WTC11 (cell line): ENCODE results near the gene BEST4. TPM values are rescaled to one million over a fixed set of nuclear protein-coding genes. Genes with fewer than 3 reads are reported as not detected.
"Not testable (repeated sequence)": the region's sequence is repeated elsewhere in the genome, so short reads cannot be mapped to it uniquely, and the experiment has no call there.

ENCODE experiments used
- ATAC-seq: fragments of 200-7000 bp; cut with Tn5 transposase; 2 replicates; pipeline ENCODE4 v1.10.0; 2021; ENCODE audit warnings: mild to moderate bottlenecking, moderate library complexity
- CTCF ChIA-PET: fragments of 300-600 bp; sonication (Branson Sonifier 250); formaldehyde crosslinking; loops from one replicate; lab custom pipeline; 2021; ENCODE audit warnings: antibody characterized with exemption; lab: Charles Lee
- POLR2A ChIA-PET: fragments of 350-600 bp; sonication (Branson Sonifier 250); formaldehyde crosslinking; loops from one replicate; lab custom pipeline; 2021; ENCODE audit warnings: antibody characterized with exemption; lab: Charles Lee
- DNase-seq: peaks from one replicate; pipeline ENCODE4 v3.0.0; 2021; ENCODE audit warnings: low spot score
- H3K27ac Mint-ChIP-seq: 2 replicates; pipeline ENCODE4 v1.8.0; 2021; ENCODE audit warnings: mixed read lengths
- H3K27me3 Mint-ChIP-seq: 2 replicates; pipeline ENCODE4 v1.8.0; 2021; ENCODE audit warnings: low read depth, mild to moderate bottlenecking, moderate library complexity, mixed read lengths
- H3K36me3 Mint-ChIP-seq: 2 replicates; pipeline ENCODE4 v1.8.0; 2021; ENCODE audit warnings: mixed read lengths
- H3K4me1 Mint-ChIP-seq: 2 replicates; pipeline ENCODE4 v1.8.0; 2022; ENCODE audit warnings: mixed read lengths
- H3K4me3 Mint-ChIP-seq: 2 replicates; pipeline ENCODE4 v1.8.0; 2021; ENCODE audit warnings: mild to moderate bottlenecking, moderate library complexity, mixed read lengths
- H3K9me3 Mint-ChIP-seq: 2 replicates; pipeline ENCODE4 v1.8.0; 2021; ENCODE audit warnings: mixed read lengths
- ATF3 ChIP-seq: sonication (generic); formaldehyde crosslinking; conservative IDR thresholded peaks from 2 replicates; pipeline ENCODE4 v1.8.1; 2022; ENCODE audit warnings: mild to moderate bottlenecking, missing genetic modification reagents
- CREB1 ChIP-seq: sonication (generic); formaldehyde crosslinking; IDR thresholded peaks from 2 replicates; pipeline ENCODE4 v1.8.0; 2023; ENCODE audit warnings: mild to moderate bottlenecking, missing genetic modification reagents
- E2F5 ChIP-seq: sonication (generic); formaldehyde crosslinking; IDR thresholded peaks from 2 replicates; pipeline ENCODE4 v1.8.1; 2022; ENCODE audit warnings: mild to moderate bottlenecking, moderate library complexity, missing genetic modification reagents
- ELF4 ChIP-seq: sonication (generic); formaldehyde crosslinking; IDR thresholded peaks from 2 replicates; pipeline ENCODE4 v1.8.1; 2022; ENCODE audit warnings: low read depth, mild to moderate bottlenecking, moderate library complexity, missing genetic modification reagents
- EMX1 ChIP-seq: fragments of 250-450 bp; sonication (Bioruptor Pico); IDR thresholded peaks from 2 replicates; pipeline ENCODE4 v1.8.0; 2021; ENCODE audit warnings: mild to moderate bottlenecking
- FOXJ3 ChIP-seq: sonication (generic); formaldehyde crosslinking; IDR thresholded peaks from 2 replicates; pipeline ENCODE4 v1.9.0; 2021; ENCODE audit warnings: missing genetic modification reagents, mild to moderate bottlenecking, borderline replicate concordance
- FOXP4 ChIP-seq: sonication (generic); formaldehyde crosslinking; IDR thresholded peaks from 2 replicates; pipeline ENCODE4 v1.8.0; 2022; ENCODE audit warnings: mild to moderate bottlenecking, missing genetic modification reagents
- GRHL2 ChIP-seq: fragments of 250-450 bp; sonication (Bioruptor Pico); IDR thresholded peaks from 2 replicates; pipeline ENCODE4 v1.8.0; 2022; ENCODE audit warnings: mild to moderate bottlenecking, moderate library complexity; ENCODE audit not compliant: insufficient replicate concordance, severe bottlenecking
- HMGA2 ChIP-seq: fragments of 250-450 bp; sonication (Bioruptor Pico); IDR thresholded peaks from 2 replicates; pipeline ENCODE4 v1.4.0; 2021; ENCODE audit warnings: mild to moderate bottlenecking, moderate library complexity
- HMGXB4 ChIP-seq: sonication (generic); formaldehyde crosslinking; IDR thresholded peaks from 2 replicates; pipeline ENCODE4 v1.8.1; 2023; ENCODE audit warnings: mild to moderate bottlenecking, moderate library complexity, missing genetic modification reagents
- IRF2 ChIP-seq: sonication (generic); formaldehyde crosslinking; IDR thresholded peaks from 2 replicates; pipeline ENCODE4 v1.8.0; 2022; ENCODE audit warnings: low read depth, missing genetic modification reagents, borderline replicate concordance
- PREB ChIP-seq: sonication (generic); formaldehyde crosslinking; IDR thresholded peaks from 2 replicates; pipeline ENCODE4 v1.8.1; 2022; ENCODE audit warnings: mild to moderate bottlenecking, missing genetic modification reagents, moderate library complexity, borderline replicate concordance
- PRRX2 ChIP-seq: fragments of 250-450 bp; sonication (Bioruptor Pico); IDR thresholded peaks from 2 replicates; pipeline ENCODE4 v1.8.0; 2021; ENCODE audit warnings: mild to moderate bottlenecking
- RELA ChIP-seq: sonication (generic); formaldehyde crosslinking; IDR thresholded peaks from 2 replicates; pipeline ENCODE4 v1.8.1; 2022; ENCODE audit warnings: missing genetic modification reagents, mild to moderate bottlenecking, borderline replicate concordance
- STAT6 ChIP-seq: sonication (generic); formaldehyde crosslinking; conservative IDR thresholded peaks from 2 replicates; pipeline ENCODE4 v1.8.1; 2023; ENCODE audit warnings: mild to moderate bottlenecking, low read depth, missing genetic modification reagents, moderate library complexity
- TCF7 ChIP-seq: sonication (generic); formaldehyde crosslinking; IDR thresholded peaks from 2 replicates; pipeline ENCODE4 v1.8.0; 2022; ENCODE audit warnings: mild to moderate bottlenecking, low read depth, missing genetic modification reagents, moderate library complexity
- TEAD4 ChIP-seq: sonication (generic); formaldehyde crosslinking; IDR thresholded peaks from 2 replicates; pipeline ENCODE4 v1.8.0; 2022; ENCODE audit warnings: mild to moderate bottlenecking, missing genetic modification reagents
- ZNF219 ChIP-seq: sonication (generic); formaldehyde crosslinking; IDR thresholded peaks from 2 replicates; pipeline ENCODE4 v1.8.0; 2023; ENCODE audit warnings: missing genetic modification reagents, mild to moderate bottlenecking, borderline replicate concordance
- ZNF263 ChIP-seq: sonication (generic); formaldehyde crosslinking; IDR thresholded peaks from 2 replicates; pipeline ENCODE4 v1.8.1; 2022; ENCODE audit warnings: low read depth, mild to moderate bottlenecking, moderate library complexity, missing genetic modification reagents
- ZNF423 ChIP-seq: fragments of 250-450 bp; sonication (Bioruptor Pico); IDR thresholded peaks from 2 replicates; pipeline ENCODE4 v2.1.2; 2022; ENCODE audit warnings: mild to moderate bottlenecking, moderate library complexity
- ZSCAN18 ChIP-seq: fragments of 250-450 bp; sonication (Bioruptor Pico); IDR thresholded peaks from 2 replicates; pipeline ENCODE4 v2.1.2; 2022; ENCODE audit warnings: mild to moderate bottlenecking, moderate library complexity
- total RNA-seq: library from RNA; stranded (reverse); gene quantifications from 3 replicates; pipeline ENCODE4 v1.2.3, GENCODE V29; 2021

BEST4 gene
- total RNA-seq, 1 experiment from 2014 or later, result 1.6 TPM

- POLR2A ChIA-PET, result interaction anchor here (0.7 kb wide), 2 partner anchors 188 to 518 kb away, joined by 3 to 11 read pairs; no protein-coding TSS in a partner anchor
- no peak for ATAC-seq
- no peak for TF ChIP-seq FOXJ3
- TF ChIP-seq FOXP4 (CRISPR knock-in tag), result no peak
- no peak for TF ChIP-seq PRRX2 (CRISPR knock-in tag)
- TF ChIP-seq ZNF423 (CRISPR knock-in tag), result no peak
- no peak for TF ChIP-seq CREB1 (CRISPR knock-in tag)
- no peak for TF ChIP-seq RELA
- TF ChIP-seq GRHL2 (CRISPR knock-in tag), result no peak
- TF ChIP-seq HMGA2 (CRISPR knock-in tag), result no peak
- no peak for TF ChIP-seq ELF4 (CRISPR knock-in tag)
- no peak for TF ChIP-seq TEAD4 (CRISPR knock-in tag)
- no peak for TF ChIP-seq EMX1
- TF ChIP-seq ZNF263 (CRISPR knock-in tag), result no peak
- TF ChIP-seq, all 79 proteins: peak for 0
- H3K4me1 Mint-ChIP-seq, result peaks cover 42% of the 10 kb centered on the region
- H3K9me3 Mint-ChIP-seq, result no peaks in the 10 kb centered on the region
- H3K4me3 Mint-ChIP-seq, result peak overlapping the region; percentile 3
- H3K27me3 Mint-ChIP-seq, result peaks cover 7% of the 10 kb centered on the region
- H3K36me3 Mint-ChIP-seq, result peaks cover 5% of the 10 kb centered on the region; the same call in 1 of the 2 replicates
- CTCF ChIA-PET, result interaction anchor here (0.7 to 0.9 kb wide), 3 partner anchors 11 to 190 kb away, joined by 3 to 4 read pairs (median 3); partner anchors contain the start of genes PLK3 and RNU5D-1
- no peak for DNase-seq
- H3K27ac Mint-ChIP-seq, result peak overlapping the region; percentile 21; the same call in 1 of the 2 replicates
Measured at GRCh38 chr1:44811234-44811633, 23.3 kb upstream of the BEST4 start.

- H3K4me3 Mint-ChIP-seq, DNase-seq, H3K9me3 Mint-ChIP-seq, H3K27ac Mint-ChIP-seq, H3K36me3 Mint-ChIP-seq, H3K27me3 Mint-ChIP-seq, ATAC-seq: not testable (repeated sequence)
- CTCF ChIA-PET, result interaction anchor here (0.7 to 0.9 kb wide), 3 partner anchors 10 to 190 kb away, joined by 3 to 4 read pairs (median 3); partner anchors contain the start of genes PLK3 and RNU5D-1
- POLR2A ChIA-PET, result interaction anchor here (0.7 kb wide), 1 partner anchor 189 kb away, joined by 3 read pairs; no protein-coding TSS in a partner anchor
- peaks cover 42% of the 10 kb centered on the region for H3K4me1 Mint-ChIP-seq
Measured at GRCh38 chr1:44810762-44811105, 22.8 kb upstream of the BEST4 start.

GRCh38 chr1:44810101-44810761 is 22.3 kb upstream of the BEST4 start:
- H3K9me3 Mint-ChIP-seq, result no peaks in the 10 kb centered on the region
- POLR2A ChIA-PET, result interaction anchor here (0.7 to 2.6 kb wide), 5 partner anchors 10 to 189 kb away, joined by 3 to 24 read pairs (median 10); partner anchors contain the start of genes PLK3, PTCH2 and RPS8
- H3K36me3 Mint-ChIP-seq, result peaks cover 6% of the 10 kb centered on the region
- CTCF ChIA-PET, result interaction anchor here (0.7 to 2.8 kb wide), 7 partner anchors 10 to 191 kb away, joined by 3 to 44 read pairs (median 5); partner anchors contain the start of genes PLK3 and RNU5D-1
- no peak overlapping the region for H3K4me3 Mint-ChIP-seq
- DNase-seq (no peak), ATAC-seq (no peak)
- peaks cover 38% of the 10 kb centered on the region for H3K4me1 Mint-ChIP-seq
- H3K27ac Mint-ChIP-seq, result no peak overlapping the region
- H3K27me3 Mint-ChIP-seq, result peaks cover 7% of the 10 kb centered on the region
- TF ChIP-seq E2F5, result no peak
- TF ChIP-seq HMGXB4 (CRISPR knock-in tag), result no peak
- TF ChIP-seq IRF2, result no peak
- no peak for TF ChIP-seq ATF3 (CRISPR knock-in tag)
- no peak for TF ChIP-seq EMX1
- no peak for TF ChIP-seq ZNF219 (CRISPR knock-in tag)
- no peak for TF ChIP-seq PREB (CRISPR knock-in tag)
- TF ChIP-seq ZSCAN18 (CRISPR knock-in tag), result no peak
- no peak for TF ChIP-seq TCF7 (CRISPR knock-in tag)
- no peak for TF ChIP-seq STAT6 (CRISPR knock-in tag)
